ENCODE results near the gene ADGRB2. TPM values are rescaled to one million over a fixed set of nuclear protein-coding genes. Genes with fewer than 3 reads are reported as not detected.

Gene ADGRB2
- total RNA-seq, 1 experiment from 2014 or later: 10.9 TPM

GRCh38 chr1:31691951-31692350, 72.2 kb downstream of the ADGRB2 start:
- H3T11ph ChIP-seq (ENCODE audit: low read length): no peak overlapping the region
- H3K56ac ChIP-seq (ENCODE audit: insufficient read length, low read depth, low read length): no peak overlapping the region
- no peak overlapping the region for H2BK5ac ChIP-seq (ENCODE audit: insufficient read length, low read length)
- Mint-ChIP-seq H3K27ac (no peak overlapping the region), H3K4me3 (no peak overlapping the region), H3K9me3 (no peaks in the 10 kb centered on the region), H3K4me1 (peaks cover 8 to 16% of the 10 kb centered on the region in 2 experiments), H3K36me3 (ENCODE audit: insufficient read depth in 1 of 3, low read depth in 3 of 3) (no peaks in the 10 kb centered on the region), H3K27me3 (ENCODE audit: low read depth) (no peaks in the 10 kb centered on the region)
- H2BK20ac ChIP-seq (ENCODE audit: low read depth, low read length, poor library complexity, severe bottlenecking): no peak overlapping the region
- no peak overlapping the region for H2BK12ac ChIP-seq (ENCODE audit: insufficient read length, low read depth, low read length)
- H4K8ac ChIP-seq (replicated peaks; ENCODE audit: insufficient read length, low read depth, low read length): no peak overlapping the region
- no peak overlapping the region for H3K18ac ChIP-seq (ENCODE audit: insufficient read length, low read depth, low read length)
- DNase-seq: no peak
- no peak overlapping the region for H4K91ac ChIP-seq (ENCODE audit: insufficient read length, low read depth, low read length)
- H3K14ac ChIP-seq (ENCODE audit: insufficient read depth, low read length): no peak overlapping the region
- no peaks in the 10 kb centered on the region for H3K79me1 ChIP-seq (ENCODE audit: insufficient read depth, low read depth, low read length, poor library complexity, severe bottlenecking)
- no peaks in the 10 kb centered on the region for H3K4me1 ChIP-seq (ENCODE audit: insufficient read depth, low read length)
- H3K23ac ChIP-seq (ENCODE audit: insufficient read length, low read depth, low read length): no peak overlapping the region
- H2BK15ac ChIP-seq (ENCODE audit: low read depth, low read length): no peak overlapping the region
- H2BK120ac ChIP-seq (ENCODE audit: low read depth, low read length, poor library complexity, severe bottlenecking): no peak overlapping the region
- no CpG with 5 or more reads among the region's 11 CpGs for WGBS (ENCODE audit: extremely low coverage, insufficient read length, low lambda C conversion rate)
- no peak overlapping the region for H3K4ac ChIP-seq (ENCODE audit: low read depth, low read length)
- no peak overlapping the region for H3K4me2 ChIP-seq (ENCODE audit: insufficient read depth, insufficient read length, low read length)
- no peak overlapping the region for H4K5ac ChIP-seq (ENCODE audit: insufficient read length, low read depth, low read length)
- H2AFZ ChIP-seq (ENCODE audit: low read length): no peak overlapping the region
- H2AK5ac ChIP-seq (ENCODE audit: insufficient read length, low read length): no peak overlapping the region
- no peak overlapping the region for H3K27ac ChIP-seq (ENCODE audit: insufficient read length, low read depth, low read length)
- no peak overlapping the region for H3K9ac ChIP-seq (ENCODE audit: extremely low read depth, insufficient read length, low read length)
- H3K9me3 ChIP-seq (ENCODE audit: control insufficient read depth, low read depth, low read length): no peaks in the 10 kb centered on the region
- no peaks in the 10 kb centered on the region for H4K20me1 ChIP-seq (ENCODE audit: control insufficient read depth, insufficient read depth, insufficient read length)
- no peaks in the 10 kb centered on the region for H3K23me2 ChIP-seq (ENCODE audit: insufficient read length, low read depth, low read length, poor library complexity, severe bottlenecking)
- no peak for TF ChIP-seq CTCF (conservative IDR thresholded peaks at IDR 0.05)
- H3K27me3 ChIP-seq (ENCODE audit: insufficient read depth, low read length): no peaks in the 10 kb centered on the region
- H3K79me2 ChIP-seq (ENCODE audit: insufficient read depth, low read length): no peaks in the 10 kb centered on the region
